Left kidney (tissue), 2 donors: Measurements from ENCODE around the gene FUNDC2. TPM values are rescaled to one million over a fixed set of nuclear protein-coding genes. Genes with fewer than 3 reads are reported as not detected.
A peak's percentile ranks its signal among the peaks of the same experiment; 100 is the strongest.

ENCODE experiments used
- DNase-seq: peaks from one replicate; pipeline ENCODE4 v3.0.0-alpha.2; 2013
- polyA plus RNA-seq: library from polyadenylated mRNA; unstranded; fragments of 120-200 nt; gene quantifications from one replicate; pipeline ENCODE4 v1.2.1, GENCODE V29; 2013; ENCODE audit not compliant: insufficient read length

The FUNDC2 gene
- polyA plus RNA-seq, 1 donor: 109 TPM

DNA sequence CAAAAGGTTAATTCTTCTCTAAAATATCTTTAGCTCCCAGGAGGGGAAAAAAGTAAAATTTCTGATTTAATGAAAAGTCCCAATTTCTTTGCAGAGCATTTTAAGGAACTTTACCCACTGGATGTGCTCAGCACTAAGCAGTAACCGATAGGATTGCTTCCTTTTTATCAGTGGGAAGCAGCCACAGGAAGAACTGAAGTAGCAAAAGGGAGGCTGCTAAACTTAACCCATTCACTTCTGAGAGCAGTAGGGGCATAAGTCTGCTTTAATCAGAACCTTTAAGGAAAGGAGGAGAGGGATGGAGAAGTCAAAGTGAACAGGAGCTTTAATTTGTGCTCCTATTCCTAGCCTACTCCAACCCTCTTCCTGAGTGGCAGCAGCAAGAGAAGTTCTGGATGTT is 4.1 kb upstream of the FUNDC2 start, which contains the start of gene F8:
Gene F8, minus strand, starts transcription at position 139 of the 400 bp plus-strand sequence. CDS start 171 bp downstream, outside the sequence.
- no peak for DNase-seq

DNA sequence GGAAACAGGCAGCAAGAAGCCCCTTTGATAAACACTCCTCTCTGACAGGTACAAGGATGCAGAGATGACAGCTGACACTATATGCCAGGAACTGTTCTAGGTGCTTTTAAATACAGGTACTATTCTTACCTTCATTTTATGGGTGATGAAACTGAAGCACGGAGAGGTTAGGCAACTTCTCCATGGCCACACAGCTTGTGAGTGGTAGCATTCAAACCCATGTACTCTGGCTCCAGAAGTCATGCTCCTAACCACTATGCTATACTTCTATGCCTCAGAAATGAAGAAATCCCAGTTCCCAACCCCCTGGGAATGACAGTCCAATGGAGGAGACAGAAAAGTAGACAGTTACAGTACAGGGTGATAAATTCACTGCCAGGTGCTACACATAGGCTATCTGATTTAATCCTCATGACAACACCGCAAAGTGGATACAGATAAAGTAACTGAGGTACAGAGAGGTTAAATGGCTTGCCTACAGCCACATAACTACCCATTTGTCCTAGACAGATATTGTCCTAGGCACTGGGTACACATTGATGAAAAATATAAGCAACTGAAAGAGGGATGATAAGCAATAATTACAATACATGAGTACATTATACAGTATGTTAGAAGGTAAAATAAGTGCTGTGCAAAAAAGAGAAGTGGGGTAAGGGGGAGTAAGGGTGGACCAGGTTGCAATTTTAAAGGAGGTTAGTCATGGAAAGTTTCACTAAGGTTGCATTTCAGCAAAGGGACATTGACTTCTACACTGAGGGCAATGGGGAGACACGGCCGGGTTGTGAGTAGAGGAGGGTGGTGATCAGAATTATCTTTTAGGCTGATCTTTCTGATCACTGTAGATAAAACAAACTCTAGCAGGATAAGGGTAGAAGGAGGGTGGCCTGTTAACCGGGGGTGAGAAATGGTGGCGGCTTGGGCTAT is 2.5 kb upstream of the FUNDC2 start:
- DNase-seq: no peak

DNA sequence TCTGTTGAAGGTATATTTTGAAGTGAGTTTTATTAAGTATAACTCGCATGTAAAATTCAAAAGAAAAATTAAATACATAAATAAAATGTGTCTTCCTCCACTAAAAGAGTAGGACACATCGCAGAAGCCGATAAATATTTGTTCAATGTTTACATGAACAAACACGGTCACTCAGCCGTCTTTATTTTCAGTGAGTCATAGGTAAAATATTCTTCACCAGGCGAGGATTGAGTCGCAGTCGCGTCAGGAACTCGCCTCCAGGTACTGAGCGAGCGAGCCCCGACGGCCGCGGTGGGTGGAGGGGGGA is 271 bp upstream of the FUNDC2 start:
- no peak for DNase-seq

DNA sequence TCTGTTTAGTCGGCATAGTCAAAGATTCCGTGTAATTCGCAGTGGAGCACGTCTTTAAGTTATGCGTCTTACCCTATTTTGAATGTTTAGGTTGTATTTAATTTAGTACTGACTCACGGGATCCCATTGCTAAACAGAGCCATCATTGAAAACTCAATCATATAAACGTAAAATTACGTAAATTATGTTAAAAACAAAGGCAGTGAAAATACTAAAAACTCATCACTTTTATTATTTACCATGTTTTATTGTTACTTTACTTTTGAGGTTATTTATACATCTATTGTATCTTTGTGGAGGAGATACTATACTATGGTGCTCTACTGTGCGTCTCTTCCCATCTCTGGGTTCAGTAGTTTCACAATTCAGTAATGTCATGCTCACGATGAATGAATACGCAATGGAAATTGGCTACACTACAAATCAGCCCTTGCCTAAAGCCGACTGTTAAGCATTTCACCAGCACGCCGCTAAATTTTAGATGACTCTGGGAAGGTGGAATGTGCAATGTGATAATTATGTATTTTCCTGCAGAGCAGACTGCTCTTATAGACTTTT is 944 bp downstream of the FUNDC2 start:
- peak; percentile 34 for DNase-seq

GRCh38 chrX:155028129-155028528 is 1.5 kb downstream of the FUNDC2 start:
- no peak for DNase-seq

DNA sequence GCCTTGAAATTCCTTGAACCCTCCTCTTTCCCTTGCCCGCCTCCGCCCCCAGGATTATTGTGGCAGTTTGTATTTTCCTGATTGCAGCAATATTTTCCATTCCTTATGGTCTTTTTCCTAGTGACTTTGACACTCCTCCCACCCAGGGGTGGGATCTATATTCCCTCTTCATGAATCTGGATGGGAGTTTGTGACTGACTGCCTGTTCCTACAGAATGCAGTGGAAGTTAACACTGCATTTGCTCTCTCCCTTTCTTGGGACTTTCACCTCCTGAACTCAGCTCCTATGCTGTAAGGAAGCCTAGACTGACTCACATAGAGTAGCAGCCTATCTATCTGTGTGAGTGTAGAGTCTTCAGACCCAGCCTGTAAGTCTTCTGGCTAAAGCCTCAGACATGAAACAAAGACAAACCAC is 2.2 kb downstream of the FUNDC2 start:
- DNase-seq: no peak

DNA sequence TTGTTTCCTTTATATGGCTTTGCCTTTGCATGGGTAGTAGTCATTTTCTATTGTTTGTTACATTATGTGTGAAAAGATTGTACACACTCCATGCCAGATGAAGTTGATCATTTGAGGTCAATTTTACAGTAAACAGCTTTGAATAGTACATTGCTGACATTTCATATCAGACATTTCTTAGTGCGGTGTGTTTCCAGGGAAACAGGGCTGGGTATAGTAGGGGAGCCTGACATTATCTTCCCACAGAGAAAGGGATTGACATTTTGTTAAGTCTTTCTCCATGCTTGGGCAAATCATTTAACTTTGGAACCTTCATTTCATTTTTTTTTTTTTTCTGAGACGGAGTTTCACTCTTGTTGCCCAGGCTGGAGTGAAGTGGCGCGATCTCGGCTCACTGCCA is 5.0 kb downstream of the FUNDC2 start:
- no peak for DNase-seq

DNA sequence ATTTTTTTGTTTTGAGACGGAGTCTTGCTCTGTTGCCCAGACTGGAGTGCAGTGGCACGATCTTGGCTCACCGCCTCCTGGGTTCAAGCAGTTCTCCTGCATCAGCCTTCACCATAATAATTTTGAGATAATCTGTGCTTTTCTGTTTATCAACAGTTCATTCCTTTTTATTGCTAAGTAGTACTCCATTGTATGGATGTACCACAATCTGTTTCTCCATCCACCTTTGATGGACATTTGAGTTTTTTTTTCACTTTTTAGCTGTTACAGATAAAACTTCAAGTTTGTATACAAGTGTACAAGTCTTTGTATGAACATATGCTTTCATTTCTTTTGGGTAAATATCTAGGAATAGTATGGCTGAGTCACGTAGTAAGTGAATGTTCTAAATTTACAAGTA is 9.0 kb downstream of the FUNDC2 start:
- DNase-seq: no peak

DNA sequence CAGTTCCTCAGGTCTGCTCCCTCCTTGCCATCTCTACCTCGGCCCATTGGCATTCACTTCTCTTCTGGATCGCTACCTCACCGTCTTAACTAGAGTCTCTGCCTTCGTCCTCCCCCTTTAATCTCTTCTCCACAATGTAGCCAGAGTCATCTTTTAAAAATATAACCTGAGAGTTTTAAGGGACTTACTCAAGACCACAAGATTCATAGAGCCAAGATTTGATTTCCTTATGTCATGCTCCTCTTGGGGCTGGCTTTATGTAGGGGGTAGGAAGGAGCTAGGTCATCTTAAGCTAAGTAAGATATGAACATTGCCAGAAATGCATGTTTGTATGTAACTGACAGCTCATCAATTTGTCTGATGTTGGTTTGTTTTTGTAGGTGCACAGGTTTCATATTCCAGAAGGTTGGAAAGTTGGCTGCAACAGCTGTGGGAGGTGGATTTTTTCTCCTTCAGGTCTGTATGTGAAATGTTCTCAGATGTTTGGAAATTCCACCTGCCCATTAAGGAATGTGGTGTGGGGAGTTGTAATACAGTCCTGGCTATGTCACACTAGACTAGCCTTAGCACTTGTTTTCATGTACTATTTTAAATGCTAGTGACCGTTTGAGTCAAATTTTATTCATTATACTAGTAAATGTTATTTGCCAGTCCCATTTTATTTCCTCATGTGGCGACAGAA is 19.6 kb downstream of the FUNDC2 start:
- DNase-seq: no peak

DNA sequence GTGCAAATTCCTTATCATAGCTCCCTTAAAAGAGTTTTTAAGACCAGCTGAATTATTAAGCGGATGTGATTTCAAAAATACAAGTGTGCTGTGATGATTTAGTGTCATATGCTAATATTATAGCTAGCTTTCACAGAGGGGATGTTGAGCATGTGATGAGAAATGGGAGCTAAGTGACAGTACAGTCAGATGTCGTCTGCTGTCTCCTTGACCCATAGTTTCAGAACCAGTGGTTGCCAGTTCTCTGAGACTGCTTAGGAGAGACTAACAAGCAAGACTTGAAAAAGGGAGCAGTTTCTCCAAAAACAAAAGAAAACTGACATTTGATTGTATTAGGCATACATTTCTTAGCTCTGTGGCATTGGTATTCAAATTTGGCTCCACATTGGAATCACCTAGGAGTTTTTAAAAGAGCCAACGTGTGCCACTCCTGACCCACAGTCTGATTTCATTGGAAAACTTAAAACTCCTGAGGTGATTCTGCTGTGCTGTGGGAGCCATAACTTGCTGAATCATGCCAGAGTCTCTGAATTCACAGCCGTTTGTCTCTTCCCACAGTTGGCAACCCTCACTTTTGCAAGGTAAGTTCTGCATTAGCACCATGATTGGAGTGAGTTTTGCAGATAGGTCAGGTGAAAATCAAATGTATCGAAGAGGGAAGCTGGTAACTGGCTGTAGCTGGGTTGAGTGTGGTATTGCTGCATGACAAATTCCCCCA is 20.3 kb downstream of the FUNDC2 start:
- DNase-seq: no peak

GRCh38 chrX:155048977-155049619 is 22.5 kb downstream of the FUNDC2 start:
- DNase-seq: no peak

- no peak for DNase-seq
These were observed 26.3 kb downstream of the FUNDC2 start for GRCh38 chrX:155052738-155053498.

- no peak for DNase-seq
These were observed 27.0 kb downstream of the FUNDC2 start for GRCh38 chrX:155053656-155054055.

GRCh38 chrX:155054255-155054654 is 27.6 kb downstream of the FUNDC2 start:
- DNase-seq: no peak

- no peak for DNase-seq
These were observed 28.9 kb downstream of the FUNDC2 start for GRCh38 chrX:155055494-155055893.

DNA sequence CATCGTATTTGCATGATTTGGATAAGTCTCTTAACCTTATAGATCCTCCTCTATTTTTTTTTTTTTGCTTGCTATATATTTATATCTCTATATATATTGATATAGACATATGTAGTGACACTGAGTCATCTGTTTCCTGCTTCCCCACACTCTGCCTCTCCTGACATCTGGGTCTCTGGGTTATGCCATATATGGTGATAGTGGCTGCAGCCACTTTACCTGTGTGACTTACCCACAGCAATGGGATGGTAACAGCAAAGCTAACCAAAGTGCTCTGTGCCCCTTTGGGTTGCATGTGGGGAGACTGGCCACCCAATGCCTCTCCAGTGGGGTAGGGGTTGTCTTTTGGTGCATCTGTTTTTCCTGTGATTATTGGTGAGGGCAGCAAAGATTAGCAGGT is 29.8 kb downstream of the FUNDC2 start:
- no peak for DNase-seq

DNA sequence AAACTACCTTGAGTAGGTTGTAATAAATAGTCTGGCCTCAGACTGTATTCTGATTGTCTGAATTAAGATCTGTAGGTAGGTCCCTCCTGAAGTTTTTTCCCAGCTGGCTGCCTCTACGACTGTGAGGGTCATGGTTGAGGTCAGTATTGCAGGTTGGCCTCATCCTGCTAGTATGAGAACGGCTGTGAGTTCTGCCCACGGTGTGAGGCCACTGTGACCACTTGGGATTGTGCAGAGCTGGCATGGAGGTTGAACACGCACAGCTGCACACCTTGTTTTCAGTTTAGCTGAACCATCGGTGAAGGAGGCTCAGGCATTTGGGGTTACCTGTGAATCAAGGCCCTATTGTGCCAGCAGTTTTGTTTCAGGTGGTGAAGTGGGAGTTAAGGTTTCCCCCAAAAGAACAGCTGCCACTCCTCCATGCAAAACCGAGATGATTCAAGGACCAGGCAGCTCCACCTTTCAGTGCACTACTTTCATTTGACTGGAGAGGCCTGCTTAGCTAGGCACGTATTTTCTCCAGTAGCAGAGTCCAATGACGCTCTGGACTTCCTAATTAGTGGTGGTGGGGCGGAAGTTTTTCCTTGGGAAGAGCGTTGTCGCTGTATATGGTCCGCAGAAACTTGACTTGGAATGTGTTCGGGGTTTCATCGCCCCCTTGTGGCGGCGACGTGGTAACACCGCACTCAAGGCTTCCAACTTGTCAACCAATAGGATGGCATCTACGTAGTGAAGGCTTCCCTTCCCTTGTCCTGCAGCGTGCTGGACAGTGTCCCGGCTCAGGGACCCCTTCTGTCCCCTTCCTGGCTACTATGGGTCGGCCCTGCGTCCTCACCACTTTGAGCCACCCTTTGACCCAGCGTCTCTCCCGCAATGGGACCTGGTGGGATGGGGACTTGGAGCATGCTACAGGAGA is 30.5 kb downstream of the FUNDC2 start:
- DNase-seq: peak; percentile 61

GRCh38 chrX:155061760-155062159 is 35.1 kb downstream of the FUNDC2 start:
- DNase-seq: no peak

DNA sequence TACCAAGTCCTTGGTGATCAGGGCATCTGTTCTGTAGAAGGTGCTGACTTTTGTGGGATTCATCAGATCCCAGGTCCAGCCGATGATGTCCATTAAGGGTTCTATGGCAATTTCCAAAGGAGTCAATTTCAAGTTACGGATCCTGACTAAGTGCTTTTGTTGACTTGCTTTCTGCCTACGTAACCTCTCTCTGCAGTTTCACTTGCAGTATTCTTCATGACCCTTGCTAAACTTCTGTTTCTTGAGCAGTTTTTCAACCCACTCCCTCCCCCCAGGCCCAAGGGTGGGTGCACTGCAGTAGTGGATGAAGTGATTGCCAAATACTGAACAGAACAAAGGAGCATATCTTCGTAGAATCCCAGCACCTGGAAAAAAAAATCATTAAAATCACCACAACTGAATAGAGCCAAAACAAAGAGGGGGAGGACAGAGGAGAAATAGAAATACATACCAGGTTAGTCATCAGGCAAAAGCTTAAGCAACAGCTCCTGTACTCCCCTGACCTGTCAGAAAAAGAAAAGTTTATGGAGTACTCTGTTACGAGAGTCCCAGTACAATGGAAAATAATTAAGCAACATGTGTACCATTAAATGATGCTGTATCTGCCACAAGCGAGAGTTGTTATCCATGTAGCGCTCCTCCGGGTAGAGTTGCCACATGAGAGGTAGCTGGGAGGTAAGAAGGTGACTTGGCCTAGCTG is 38.5 kb downstream of the FUNDC2 start:
- DNase-seq: no peak
